HL-60 (cell line): ENCODE measurements around the gene TLX1.

Experiments
- DNase-seq, 2 experiments: peaks; one replicate each; pipeline ENCODE4 v3.0.0-alpha.2; 2010 to 2020; ENCODE audit warnings: low read depth in 1 of 2, low spot score in 1 of 2
- H3K27ac ChIP-seq: fragments of 250-450 bp; sonication (Bioruptor Pico); replicated peaks from 2 replicates; pipeline ENCODE4 v1.5.1; 2020; ENCODE audit warnings: mild to moderate bottlenecking, moderate library complexity
- H3K27me3 ChIP-seq: fragments of 250-450 bp; sonication (Bioruptor Pico); 2 replicates; pipeline ENCODE4 v1.5.1; 2021; ENCODE audit warnings: mild to moderate bottlenecking, moderate library complexity; ENCODE audit not compliant: insufficient read depth, poor library complexity, severe bottlenecking
- H3K4me3 ChIP-seq: replicated peaks from 2 replicates; pipeline ENCODE4 v1.5.1; 2011; ENCODE audit warnings: mild to moderate bottlenecking, control low read depth, low read length; ENCODE audit not compliant: insufficient read depth
- CTCF ChIP-seq: IDR thresholded peaks from one replicate; pipeline ENCODE4 v1.5.1; 2011; ENCODE audit warnings: low read length, control low read depth, inconsistent platforms; ENCODE audit not compliant: insufficient read depth
- GABPA ChIP-seq: IDR thresholded peaks from 2 replicates; pipeline ENCODE4 v1.6.1; 2012; ENCODE audit warnings: low read depth
- POLR2AphosphoS5 ChIP-seq: IDR thresholded peaks from 2 replicates; pipeline ENCODE4 v1.6.1; 2012; ENCODE audit warnings: low read depth
- REST ChIP-seq: IDR thresholded peaks from 2 replicates; pipeline ENCODE4 v1.6.1; 2012; ENCODE audit warnings: low read depth; ENCODE audit not compliant: insufficient replicate concordance
- SPI1 ChIP-seq: IDR thresholded peaks from 2 replicates; pipeline ENCODE4 v1.6.1; 2012; ENCODE audit warnings: low read depth, mild to moderate bottlenecking, borderline replicate concordance

The TLX1 gene

GRCh38 chr10:101091546-101092290 is 39.4 kb upstream of the TLX1 start:
- no peak overlapping the region for H3K27ac ChIP-seq
- peaks cover 31% of the 10 kb centered on the region for H3K27me3 ChIP-seq
- no peak for TF ChIP-seq CTCF
- TF ChIP-seq GABPA = no peak
- no peak for TF ChIP-seq POLR2AphosphoS5
- TF ChIP-seq REST = no peak
- TF ChIP-seq SPI1 = no peak
- no peak overlapping the region for H3K4me3 ChIP-seq
- DNase-seq = no peak

GRCh38 chr10:101092881-101093354 is 38.2 kb upstream of the TLX1 start:
- H3K27me3 ChIP-seq = peaks cover 29% of the 10 kb centered on the region
- DNase-seq = no peak
- TF ChIP-seq POLR2AphosphoS5 (no peak), REST (no peak), SPI1 (no peak), GABPA (no peak), CTCF (no peak)
- H3K4me3 ChIP-seq = no peak overlapping the region
- H3K27ac ChIP-seq = no peak overlapping the region

- H3K27me3 ChIP-seq = peaks cover 20% of the 10 kb centered on the region
These were observed 36.8 kb upstream of the TLX1 start for GRCh38 chr10:101094121-101094879.

More at GRCh38 chr10:101094121-101094879, 36.8 kb upstream of the TLX1 start:
- Histone ChIP-seq H3K27ac (no peak overlapping the region), H3K4me3 (no peak overlapping the region)
- TF ChIP-seq REST (no peak), GABPA (no peak)
- no peak for DNase-seq
